ENCODE data around the gene RPS6KA6.

GRCh38 chrX:84144281-84144680 is 43.7 kb downstream of the RPS6KA6 start:
- TF ChIP-seq CTCF (IDR thresholded peaks at IDR 0.05) (no peak), POLR2A (IDR thresholded peaks at IDR 0.05) (no peak)
